Ascending aorta (tissue), 2 donors: Measurements from ENCODE around the gene SUMO3. TPM values are rescaled to one million over a fixed set of nuclear protein-coding genes. Genes with fewer than 3 reads are reported as not detected.

Source experiments
- DNase-seq, 2 donors: peaks; one replicate each; pipeline ENCODE4 v3.0.0-alpha.2; 2019; ENCODE audit warnings: low spot score in 2 of 2
- H3K27ac ChIP-seq, 2 donors: fragments of 200-600 bp; sonication (generic); one replicate each; pipeline ENCODE4 v1.5.1; 2016 to 2017; ENCODE audit warnings: mild to moderate bottlenecking in 1 of 2
- H3K27me3 ChIP-seq: fragments of 200-600 bp; sonication (generic); one replicate; pipeline ENCODE4 v1.5.1; 2017
- H3K36me3 ChIP-seq, 2 donors: fragments of 200-600 bp; sonication (generic); one replicate each; pipeline ENCODE4 v1.5.1; 2016
- H3K4me1 ChIP-seq, 2 donors: fragments of 200-600 bp; sonication (generic); one replicate each; pipeline ENCODE4 v1.5.1; 2016 to 2017; ENCODE audit warnings: mild to moderate bottlenecking in 1 of 2
- H3K4me3 ChIP-seq, 2 donors: fragments of 200-600 bp; sonication (generic); one replicate each; pipeline ENCODE4 v1.5.1; 2016 to 2017; ENCODE audit warnings: mild to moderate bottlenecking in 1 of 2
- H3K9me3 ChIP-seq, 2 donors: fragments of 200-600 bp; sonication (generic); one replicate each; pipeline ENCODE4 v1.5.1; 2016
- CTCF ChIP-seq, 3 experiments: fragments of 200-600 bp in 2 of 3; fragments of 450-650 bp in 1 of 3; sonication (generic) in 2 of 3; IDR thresholded peaks; one replicate each; pipeline ENCODE4 v1.5.1; 2016 to 2019; ENCODE audit warnings: antibody characterized with exemption in 3 of 3, mild to moderate bottlenecking in 1 of 3, moderate library complexity in 1 of 3
- intact Hi-C: fragments of 100-400 bp; cut with DNase I; formaldehyde crosslinking; loops from one replicate; pipeline ENCODE4 v1.15.1; 2023
- total RNA-seq: library from RNA; depleted of rRNA; stranded (reverse); fragments of >200 nt; gene quantifications from one replicate; pipeline ENCODE4 v1.1.0, GENCODE V29; 2016

The SUMO3 gene
- total RNA-seq, 1 donor from 2014 or later = 69.2 TPM

- intact Hi-C loops = loop anchor here (10.0 kb wide), 1 partner anchor 319 kb away; no protein-coding TSS in a partner anchor
- Histone ChIP-seq H3K27ac (no peak overlapping the region), H3K36me3 (peaks cover 0 to 15% of the 10 kb centered on the region in 2 donors), H3K9me3 (peaks cover 14 to 15% of the 10 kb centered on the region in 2 donors), H3K4me1 (peaks cover 5 to 12% of the 10 kb centered on the region in 2 donors), H3K27me3 (no peaks in the 10 kb centered on the region), H3K4me3 (no peak overlapping the region)
- no peak for TF ChIP-seq CTCF (IDR thresholded peaks at IDR 0.05)
- DNase-seq = no peak
Observed at GRCh38 chr21:44815852-44816628, 1.8 kb downstream of the SUMO3 start.

GRCh38 chr21:44815225-44815624 is 2.6 kb downstream of the SUMO3 start:
- no peak for DNase-seq
- peaks cover 8 to 10% of the 10 kb centered on the region in 2 donors for H3K9me3 ChIP-seq
- no peak overlapping the region for H3K4me3 ChIP-seq
- H3K27me3 ChIP-seq = no peaks in the 10 kb centered on the region
- TF ChIP-seq CTCF (IDR thresholded peaks at IDR 0.05) = no peak
- peaks cover 0 to 20% of the 10 kb centered on the region in 2 donors for H3K36me3 ChIP-seq
- H3K4me1 ChIP-seq = peaks cover 5 to 12% of the 10 kb centered on the region in 2 donors
- H3K27ac ChIP-seq = peak overlapping the region in 1 of 2 donors; percentile 23
- intact Hi-C loops = loop anchor here (10.0 kb wide), 1 partner anchor 320 kb away; no protein-coding TSS in a partner anchor

GRCh38 chr21:44814498-44815023 is 3.3 kb downstream of the SUMO3 start:
- Histone ChIP-seq H3K9me3 (peaks cover 2 to 6% of the 10 kb centered on the region in 2 donors), H3K4me3 (no peak overlapping the region), H3K27me3 (no peaks in the 10 kb centered on the region), H3K36me3 (peaks cover 3 to 26% of the 10 kb centered on the region in 2 donors), H3K4me1 (peaks cover 5 to 12% of the 10 kb centered on the region in 2 donors), H3K27ac (peak overlapping the region in 1 of 2 donors; percentile 23)
- intact Hi-C loops = loop anchor here (10.0 kb wide), 1 partner anchor 320 kb away; no protein-coding TSS in a partner anchor
- no peak for DNase-seq
- TF ChIP-seq CTCF (IDR thresholded peaks at IDR 0.05) = no peak

- TF ChIP-seq CTCF (IDR thresholded peaks at IDR 0.05) = no peak
- H3K4me3 ChIP-seq = no peak overlapping the region
- no peak overlapping the region for H3K27ac ChIP-seq
- intact Hi-C loops = loop anchor here (10.0 kb wide), 1 partner anchor 321 kb away; no protein-coding TSS in a partner anchor
- peaks cover 6 to 34% of the 10 kb centered on the region in 2 donors for H3K36me3 ChIP-seq
- H3K9me3 ChIP-seq = no peaks in the 10 kb centered on the region
- no peaks in the 10 kb centered on the region for H3K27me3 ChIP-seq
- DNase-seq = no peak
- peaks cover 5 to 12% of the 10 kb centered on the region in 2 donors for H3K4me1 ChIP-seq
Observed at GRCh38 chr21:44813727-44814126, 4.1 kb downstream of the SUMO3 start.

GRCh38 chr21:44813149-44813548 is 4.7 kb downstream of the SUMO3 start:
- Histone ChIP-seq H3K4me1 (peaks cover 5 to 8% of the 10 kb centered on the region in 2 donors), H3K27me3 (no peaks in the 10 kb centered on the region), H3K27ac (no peak overlapping the region), H3K36me3 (peaks cover 12 to 39% of the 10 kb centered on the region in 2 donors), H3K9me3 (no peaks in the 10 kb centered on the region), H3K4me3 (no peak overlapping the region)
- no peak for DNase-seq
- TF ChIP-seq CTCF (IDR thresholded peaks at IDR 0.05) = no peak
- intact Hi-C loops = loop anchor here (10.0 kb wide), 1 partner anchor 322 kb away; no protein-coding TSS in a partner anchor
